ENCODE results near the gene IL5.
"Not testable (repeated sequence)": the region's sequence is repeated elsewhere in the genome, so short reads cannot be mapped to it uniquely, and the experiment has no call there.

The IL5 gene

DNA sequence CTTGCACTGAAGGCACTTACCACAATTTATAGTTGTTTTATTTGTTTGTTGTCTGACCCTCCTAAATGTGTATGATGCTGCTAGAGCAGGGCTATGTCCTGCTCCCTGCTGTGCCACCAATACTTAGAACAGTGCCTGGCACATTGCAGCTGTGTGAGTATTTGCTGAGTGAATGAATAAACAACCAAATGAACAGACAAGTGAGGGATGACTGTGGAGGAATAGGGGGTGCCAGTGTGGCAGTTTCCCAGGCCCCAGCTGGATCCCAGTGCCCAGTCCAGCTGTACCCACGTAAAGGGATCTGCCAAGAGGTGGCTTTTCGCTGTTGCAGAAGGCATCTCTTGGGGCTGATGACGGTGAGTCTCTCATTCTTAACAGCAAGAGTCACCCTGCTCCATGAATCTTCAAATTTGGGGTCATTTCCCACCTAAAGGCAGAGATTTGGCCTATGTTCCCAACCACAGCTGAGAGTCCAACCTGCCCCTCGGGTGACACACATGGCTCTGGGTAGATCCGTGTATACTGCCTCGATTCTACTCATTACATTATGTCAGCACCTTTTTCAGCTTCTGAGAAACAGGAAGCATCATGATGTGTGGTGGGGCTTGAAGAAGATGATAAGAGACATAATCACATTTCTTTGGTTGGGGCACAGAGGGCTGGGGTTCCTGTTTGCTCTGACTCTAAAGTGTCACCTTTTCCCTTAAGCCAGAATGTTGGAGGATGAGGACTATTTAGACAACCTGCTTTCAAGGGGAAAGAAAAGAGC is 14.3 kb downstream of the IL5 start:
- DNase-seq, result no peak

DNA sequence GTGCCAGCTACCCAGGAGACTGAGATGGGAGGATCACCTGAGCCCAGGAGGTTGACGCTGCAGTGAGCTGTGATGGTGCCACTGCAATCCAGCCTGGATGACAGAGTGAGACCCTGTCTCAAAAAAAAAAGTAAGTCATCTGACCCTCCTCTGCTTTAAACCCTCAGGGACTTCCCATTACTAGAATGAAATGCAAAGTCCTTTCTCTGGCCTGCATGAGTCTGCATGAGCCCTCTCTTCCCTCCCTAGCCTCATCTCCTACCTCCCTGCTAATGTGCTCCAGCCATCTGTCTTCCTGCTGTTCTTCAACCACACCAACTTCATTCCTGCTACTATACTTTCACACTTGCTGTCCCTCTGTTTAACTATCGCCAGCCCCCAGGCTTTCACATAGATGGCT is 15.3 kb downstream of the IL5 start:
- DNase-seq, result no peak

DNA sequence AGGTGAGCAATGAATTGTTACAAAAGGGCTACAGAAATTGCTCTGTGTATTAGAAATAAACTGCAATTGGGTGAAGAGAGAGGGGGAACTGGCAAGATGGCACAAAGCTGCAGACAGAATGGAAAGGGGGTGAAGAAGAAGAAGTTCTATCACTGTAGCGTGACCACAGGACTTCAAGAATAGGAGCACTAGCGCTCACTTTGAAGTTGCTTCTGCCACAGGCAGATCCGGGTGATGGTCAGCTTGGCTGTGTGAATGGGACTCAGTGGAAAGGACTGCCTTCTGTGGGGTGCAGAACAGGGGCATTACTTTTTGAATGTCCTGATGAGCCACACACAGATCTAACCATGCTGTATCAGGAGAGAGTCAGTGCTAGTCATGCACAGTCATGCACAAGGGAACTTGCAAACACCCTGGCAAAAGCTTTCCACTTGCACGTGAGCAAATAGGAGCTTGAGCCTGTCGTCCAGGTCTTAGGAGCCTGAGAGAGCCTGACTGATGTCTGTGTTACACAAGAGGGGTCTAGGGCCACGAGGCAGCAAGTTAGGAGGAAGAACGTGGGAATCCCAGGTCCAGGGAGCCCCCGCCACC is 16.3 kb downstream of the IL5 start:
- DNase-seq, result no peak

DNA sequence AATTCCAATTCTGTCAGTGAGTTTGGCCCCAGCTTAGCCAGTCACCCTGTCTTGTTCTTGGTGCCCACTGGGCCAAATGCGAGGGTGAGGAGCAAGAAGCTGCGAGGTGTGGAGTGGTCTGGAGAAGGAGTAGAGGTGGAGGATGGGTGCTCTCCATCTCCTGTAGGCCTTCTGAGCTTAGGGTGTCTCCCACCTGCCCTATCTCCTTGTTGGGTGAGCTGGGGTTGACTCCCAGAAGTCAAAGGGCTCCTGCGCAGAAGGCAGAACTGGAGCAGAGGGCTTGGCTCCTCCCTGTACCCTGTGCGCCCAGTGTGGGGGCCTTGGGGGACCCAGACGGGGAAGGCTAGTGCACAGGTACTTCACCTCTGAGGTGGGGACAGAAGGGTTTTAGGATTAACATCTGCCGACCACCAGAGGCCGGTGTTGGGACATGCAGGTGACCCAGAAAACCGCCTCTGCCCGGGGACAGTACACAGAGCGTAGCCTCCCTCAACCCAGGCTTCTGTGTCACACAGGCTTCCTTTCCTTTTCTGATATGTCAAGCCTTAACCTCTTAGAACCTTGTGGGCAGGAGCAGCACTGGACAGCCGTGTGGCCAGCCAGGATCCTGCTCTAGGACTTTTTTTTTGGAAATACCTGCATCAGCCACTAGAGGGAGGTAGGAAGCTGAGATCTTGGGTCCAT is 16.9 kb downstream of the IL5 start:
- peak in 1 of 2 experiments; percentile 39 for DNase-seq

DNA sequence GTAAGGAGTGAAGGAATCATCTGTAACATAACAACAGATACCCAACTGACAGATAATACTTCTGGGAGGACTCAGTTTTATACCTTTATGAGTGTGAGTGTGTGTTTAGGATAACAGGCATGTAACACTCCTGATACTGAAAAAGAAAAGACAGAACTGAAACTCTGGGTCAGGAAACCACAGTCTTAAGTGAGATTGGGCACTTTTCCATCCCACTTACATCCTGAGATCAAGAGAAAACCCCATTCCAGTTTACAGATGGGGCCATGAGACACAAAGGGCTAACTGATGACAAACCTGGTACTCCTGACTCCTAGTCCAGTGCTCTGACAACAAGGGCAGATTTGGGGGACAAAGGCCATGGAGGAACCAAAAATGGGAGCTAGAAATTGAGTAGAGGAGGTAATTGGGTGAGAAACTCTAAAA is 18.0 kb downstream of the IL5 start:
- no peak for DNase-seq

DNA sequence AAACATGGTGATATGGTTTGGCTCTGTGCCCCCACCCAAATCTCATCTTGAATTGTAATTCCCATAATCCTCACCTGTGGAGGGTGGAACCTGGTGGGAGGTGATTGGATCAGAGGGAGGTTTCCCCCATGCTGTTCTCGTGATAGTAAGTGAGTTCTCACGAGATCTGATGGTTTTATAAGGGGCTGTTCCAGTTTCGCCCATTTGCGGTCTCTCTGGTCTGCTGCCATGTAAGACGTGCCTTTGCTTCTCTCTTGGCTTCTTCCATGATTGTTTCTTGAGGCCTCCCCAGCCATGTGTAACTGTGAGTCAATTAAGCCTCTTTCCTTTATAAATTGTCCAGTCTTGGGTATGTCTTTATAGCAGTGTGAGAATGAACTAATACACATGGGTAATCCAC is 18.4 kb downstream of the IL5 start:
- DNase-seq, result not testable (repeated sequence)

DNA sequence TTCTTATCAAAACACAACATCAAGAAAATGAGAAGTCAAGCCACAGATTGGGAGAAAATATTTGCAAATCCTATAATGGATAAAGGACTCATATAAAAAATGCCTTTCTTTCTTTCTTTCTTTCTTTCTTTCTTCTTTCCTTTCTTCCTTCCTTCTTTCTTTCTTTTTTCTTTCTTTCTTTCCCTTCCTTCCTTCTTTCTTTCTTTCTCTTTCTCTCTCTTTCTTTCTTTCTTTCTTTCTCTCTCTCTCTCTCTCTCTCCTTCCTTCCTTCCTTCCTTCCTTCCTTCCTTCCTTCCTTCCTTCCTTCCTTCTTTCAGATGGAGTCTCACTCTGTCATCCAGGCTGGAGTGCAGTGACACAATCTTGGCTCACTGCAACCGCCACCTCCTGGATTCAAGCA is 21.3 kb downstream of the IL5 start:
- DNase-seq, result not testable (repeated sequence)

DNA sequence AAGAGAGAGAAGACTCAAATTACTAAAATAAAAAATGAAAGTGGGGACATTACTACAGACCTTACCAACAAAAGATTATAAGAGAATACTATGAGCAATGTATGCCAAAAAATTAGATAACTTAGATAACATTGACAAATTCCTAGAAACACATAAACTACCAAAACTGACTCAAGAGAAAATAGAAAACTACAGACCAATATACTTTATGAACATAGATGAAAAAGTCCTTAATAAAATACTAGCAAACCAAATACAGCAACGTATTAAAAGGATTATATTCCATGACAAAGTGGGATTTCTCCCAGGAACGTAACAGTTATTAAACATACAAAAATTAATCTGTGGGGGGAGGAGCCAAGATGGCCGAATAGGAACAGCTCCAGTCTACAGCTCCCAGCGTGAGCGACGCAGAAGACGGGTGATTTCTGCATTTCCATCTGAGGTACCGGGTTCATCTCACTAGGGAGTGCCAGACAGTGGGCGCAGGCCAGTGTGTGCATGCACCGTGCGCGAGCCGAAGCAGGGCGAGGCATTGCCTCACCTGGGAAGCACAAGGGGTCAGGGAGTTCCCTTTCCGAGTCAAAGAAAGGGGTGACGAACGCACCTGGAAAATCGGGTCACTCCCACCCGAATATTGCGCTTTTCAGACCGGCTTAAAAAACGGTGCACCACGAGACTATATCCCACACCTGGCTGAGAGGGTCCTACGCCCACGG is 29.5 kb downstream of the IL5 start:
- not testable (repeated sequence) for DNase-seq

DNA sequence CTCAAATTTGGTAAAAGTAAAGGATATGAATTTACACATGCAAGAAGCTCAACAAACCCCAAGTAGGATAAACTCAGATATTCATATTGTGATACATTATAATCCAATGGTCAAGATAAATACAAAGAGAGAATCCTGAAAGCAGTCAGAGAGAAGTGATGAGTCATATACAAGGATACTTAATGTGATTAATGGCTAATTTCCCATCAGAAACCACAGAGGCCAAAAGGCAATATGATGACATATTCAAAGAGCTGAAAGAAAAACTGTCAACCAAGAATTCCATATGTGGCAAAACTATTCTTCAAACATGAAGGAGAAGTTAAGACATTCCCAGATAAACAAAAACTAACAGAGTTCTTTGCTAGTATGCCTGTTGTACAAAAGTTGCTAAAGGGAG is 33.2 kb downstream of the IL5 start:
- DNase-seq, result no peak

DNA sequence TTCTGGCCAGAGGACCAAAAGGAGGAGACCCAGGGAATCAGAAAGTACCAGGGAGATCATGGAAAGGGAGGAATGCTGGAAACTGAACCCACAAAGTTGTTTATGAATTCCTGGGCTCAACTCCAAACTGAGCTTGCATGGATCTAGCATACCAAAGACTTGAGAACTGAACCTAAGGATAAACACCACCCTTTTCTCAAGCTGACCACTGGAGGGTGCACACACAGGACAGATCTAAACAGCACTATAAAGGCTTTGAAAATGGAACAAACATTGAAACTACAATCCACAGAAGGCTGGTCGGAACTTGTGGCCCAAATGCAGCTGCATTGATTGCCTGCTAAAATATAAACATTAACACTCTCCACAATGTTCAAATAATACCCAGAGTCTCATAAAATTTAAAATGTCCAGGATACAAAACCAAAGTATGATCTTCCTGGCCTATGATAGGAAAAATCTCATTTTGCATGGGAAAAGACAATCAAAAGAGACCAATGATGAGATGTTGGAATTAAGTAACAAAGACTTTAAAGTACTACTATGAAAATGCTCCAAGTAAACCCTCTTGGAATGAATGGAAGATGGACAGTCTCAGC is 37.1 kb downstream of the IL5 start:
- no peak for DNase-seq

DNA sequence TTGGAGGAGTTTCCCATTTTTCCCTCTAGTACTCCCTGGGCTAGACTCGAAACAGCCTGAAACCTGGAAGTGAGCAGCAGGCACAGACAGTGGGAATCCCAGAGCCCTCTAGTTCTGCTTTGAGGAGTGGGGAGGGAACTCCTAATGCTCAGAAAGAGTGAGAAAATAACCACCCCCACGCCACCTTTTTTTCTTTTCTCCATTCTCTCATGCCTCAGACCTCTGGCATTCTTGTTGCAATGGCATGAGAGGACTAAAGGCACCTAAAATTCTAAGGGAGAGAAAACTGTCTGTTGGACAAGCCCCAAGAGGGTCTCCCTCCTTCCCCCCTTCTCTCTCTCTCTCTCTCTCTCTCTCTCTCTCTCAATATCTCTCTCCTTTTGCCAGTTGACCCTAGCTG is 37.7 kb downstream of the IL5 start:
- DNase-seq, result no peak

DNA sequence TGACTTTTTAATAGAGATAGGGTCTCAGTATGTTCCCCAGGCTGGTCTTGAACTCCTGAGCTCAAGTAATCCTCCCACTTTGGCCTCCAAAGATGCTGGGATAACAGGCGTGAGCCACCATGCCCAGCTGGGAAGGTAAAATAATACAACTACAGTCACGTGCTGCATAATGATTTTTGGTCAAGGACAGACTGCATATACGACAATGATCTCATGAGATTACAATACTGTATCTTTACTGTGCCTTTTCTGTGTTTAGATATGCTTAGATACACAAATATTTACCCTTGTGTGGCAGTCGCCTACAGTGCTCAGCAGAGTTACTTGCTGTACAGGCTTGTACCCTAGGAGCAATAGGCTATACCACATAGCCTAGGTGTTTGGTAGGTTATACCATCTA is 38.6 kb downstream of the IL5 start:
- DNase-seq, result no peak

DNA sequence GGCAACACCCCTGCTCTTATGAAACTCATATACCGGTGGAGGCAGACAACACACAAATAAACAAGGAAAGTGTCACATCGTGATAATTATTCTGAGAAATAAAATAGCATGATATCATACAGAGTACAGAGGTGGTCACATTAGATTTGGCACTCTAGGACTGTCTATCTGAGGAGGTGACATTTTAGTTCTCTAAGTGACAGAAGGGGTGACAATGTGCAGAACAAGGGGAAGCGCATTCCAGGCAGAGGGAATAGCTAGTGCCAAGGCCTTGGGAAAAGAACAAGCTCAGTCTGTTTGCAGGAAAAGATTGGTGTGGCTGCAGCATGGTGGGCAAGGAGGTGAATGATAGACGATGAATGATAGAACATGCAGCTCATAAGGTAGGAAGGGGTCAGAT is 40.1 kb downstream of the IL5 start:
- DNase-seq, result no peak

DNA sequence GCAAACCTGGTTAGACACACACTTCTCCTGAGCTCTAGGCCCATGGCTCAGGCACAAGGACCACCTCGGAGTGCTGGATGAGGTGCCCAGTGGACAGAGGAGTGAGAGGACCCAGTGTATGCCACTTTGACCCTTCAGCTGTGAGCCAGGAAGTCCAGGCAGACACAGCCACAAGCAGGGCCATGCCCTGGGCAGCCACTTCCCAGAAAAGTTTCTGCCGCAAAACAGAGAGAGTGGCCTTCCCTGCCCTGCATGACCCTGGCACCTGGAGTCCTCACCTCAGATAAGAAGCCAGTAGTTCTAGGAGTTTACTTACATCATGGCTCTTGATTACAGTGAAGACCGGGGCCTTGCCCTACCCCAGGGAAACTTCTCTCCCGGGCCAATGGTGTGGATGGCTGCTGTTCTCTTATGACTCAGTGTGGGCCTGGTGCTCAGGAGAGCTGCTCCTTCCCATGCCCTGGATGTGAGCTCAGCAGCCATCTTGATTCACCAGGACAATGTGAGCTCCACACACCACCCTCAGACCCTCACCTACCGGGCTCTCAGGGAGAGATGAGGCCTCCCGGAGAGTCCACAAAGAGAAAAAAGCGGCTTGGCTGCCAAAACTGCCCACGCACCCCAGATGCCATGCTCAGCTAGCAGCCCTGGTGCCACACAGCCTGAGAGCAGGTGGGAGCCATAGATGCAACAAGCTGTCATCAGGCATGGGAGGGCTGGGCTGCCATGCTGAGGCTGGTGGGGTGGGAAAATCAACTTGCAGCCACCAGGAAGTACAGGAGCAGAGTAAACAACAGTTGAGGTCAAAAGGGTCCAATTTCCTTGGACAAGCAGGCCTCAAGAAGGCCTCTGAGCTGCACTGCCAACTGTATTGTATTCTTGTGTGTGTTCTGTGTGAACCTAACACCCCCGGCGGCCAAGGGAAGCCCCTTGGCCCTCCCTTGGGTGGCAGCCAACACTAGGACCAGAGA is 41.1 kb downstream of the IL5 start:
- no peak for DNase-seq

DNA sequence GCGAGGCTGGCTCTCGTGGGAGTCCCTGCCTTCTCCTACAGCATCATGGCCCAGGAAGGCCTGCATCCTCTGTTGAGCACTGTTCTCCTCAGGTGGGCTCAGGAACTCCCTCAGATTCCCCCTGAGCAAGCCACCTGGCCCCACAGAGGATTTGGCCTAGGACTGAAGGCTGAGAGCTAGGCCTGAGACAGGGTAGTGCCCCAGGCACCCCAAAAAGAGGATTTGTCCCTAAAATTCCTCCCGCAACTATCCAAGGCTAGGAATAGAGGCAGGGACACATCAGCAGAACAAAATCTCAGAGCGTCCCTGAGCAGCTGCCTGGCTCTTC is 41.7 kb downstream of the IL5 start:
- DNase-seq, result no peak

DNA sequence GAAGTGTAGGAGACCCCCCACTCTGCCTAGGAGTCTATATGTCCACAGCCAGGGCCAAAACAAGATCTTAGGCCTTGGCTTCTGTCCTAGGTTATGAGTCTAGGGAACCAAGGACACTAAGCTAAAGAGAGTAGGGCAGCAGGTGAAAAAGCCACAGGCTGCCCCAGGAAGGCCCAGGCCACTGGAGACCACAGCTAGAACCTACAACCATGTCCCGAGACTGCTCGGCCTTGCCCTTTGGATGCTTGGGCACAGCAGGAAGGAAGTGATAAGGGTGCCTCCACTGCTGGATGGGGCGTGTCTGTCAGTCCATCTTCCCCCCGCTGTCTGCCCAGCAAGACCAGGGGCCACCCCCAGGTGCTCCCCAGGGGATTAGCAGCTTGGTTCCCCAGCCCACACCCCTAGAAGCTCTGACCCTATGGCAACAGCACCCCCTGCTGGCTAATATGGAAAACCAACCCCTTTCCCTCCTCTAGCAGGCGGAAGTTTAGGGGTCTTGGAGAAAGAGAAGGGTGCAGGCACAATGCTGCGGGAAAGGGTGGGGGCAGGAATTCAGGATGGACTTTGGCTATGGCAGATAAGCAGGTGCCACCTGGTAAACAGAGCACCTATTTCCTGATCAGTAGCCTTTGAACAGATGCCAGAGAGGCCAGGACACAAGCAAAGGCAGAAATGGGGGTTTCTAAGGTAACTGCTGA is 42.2 kb downstream of the IL5 start:
- no peak for DNase-seq

DNA sequence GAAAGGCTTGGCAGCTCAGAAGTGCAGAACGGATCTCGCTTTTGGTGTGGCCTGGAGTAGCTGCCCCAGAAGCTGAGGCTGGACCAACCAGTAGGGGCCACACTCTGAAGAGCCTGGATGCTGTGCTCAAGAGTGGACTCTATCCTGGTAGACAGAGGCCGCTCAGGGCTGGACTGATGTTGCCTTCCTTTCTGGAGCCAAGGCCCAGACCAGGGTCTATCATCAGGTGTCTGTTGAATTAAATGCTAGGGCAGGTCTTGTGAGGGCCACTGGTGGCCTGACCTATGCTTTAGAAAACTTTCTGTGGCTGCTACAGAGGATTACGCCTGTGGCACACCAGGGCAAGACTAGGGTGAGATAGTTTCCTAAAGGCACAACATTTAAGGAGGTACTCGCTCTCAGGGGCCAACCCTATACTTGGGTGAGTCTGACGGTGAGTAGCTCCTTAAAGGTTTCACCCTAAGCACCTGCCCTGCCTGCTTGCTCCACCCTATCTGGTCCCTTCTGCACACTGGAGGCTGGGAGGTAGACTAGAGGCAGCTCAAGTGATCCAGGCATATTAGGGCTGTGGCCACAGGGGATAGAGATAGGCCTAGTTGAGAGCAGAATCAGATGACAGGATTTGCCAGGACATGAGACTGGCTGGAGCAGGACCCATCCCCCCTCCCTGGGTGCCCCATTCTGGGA is 42.9 kb downstream of the IL5 start:
- no peak for DNase-seq

DNA sequence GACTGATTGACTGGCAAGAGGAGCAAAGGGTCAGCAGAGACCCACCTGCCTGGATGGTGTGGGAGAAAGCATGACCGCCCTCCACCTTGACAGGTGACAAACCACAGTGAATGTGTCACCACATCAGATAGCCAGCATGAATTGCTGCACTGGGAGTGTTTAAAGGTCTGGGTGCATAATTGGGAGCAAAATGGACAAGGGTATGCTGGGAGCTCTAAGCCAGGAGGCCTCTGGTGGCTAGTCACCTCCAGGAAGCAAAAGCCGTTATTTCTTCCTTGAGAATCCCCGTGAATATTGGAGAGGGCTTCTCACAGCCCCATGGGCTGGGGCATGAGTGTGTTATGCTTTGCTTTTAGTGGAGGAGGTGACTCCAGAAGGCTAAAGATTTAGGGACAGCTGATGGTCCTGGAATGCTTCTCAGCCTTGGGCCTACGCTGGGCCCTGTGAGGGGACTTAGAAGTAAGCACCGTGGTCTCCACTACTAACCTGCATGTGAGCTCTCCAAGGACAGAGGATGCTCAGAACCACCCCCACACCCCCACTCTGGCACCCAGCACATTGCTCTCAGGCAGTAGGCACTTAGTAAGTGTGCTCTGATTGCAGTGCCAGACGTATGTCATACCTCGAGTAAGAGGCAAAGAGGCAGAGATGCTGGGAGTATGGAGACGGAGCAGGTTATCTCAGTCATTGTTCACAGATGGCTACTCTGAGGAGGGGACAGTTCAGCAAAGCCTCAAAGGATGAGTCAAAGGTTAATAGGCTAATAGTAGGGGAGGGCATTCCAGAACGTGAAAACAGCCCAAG is 43.7 kb downstream of the IL5 start:
- DNase-seq, result no peak

DNA sequence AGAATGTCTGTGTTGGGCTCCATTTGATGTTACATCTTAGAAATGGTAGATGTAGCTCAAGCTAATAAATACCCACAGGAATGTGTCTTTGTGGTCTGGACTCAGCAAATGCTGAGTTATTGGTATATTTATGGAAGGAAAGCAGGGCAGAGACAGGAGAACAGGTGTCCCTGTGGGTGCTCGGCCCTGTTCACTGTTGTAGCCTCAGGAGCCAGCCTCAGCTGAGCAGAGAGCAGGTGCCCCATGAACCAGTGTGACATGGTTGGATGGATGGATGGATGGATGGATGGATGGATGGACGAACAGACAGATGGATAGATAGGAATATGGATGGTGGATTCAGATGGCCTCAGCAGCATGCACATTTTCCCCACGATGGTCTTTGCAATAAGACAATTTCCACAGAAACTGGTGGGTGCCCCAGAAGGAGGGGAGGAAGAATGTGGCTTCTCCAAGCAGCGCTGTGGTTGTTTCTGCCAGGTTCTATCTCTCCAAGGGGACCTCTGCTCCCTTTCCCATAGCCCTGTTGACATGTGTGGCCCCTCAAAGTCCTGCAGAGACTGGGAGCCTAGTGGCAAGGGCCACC is 44.5 kb downstream of the IL5 start:
- no peak for DNase-seq

DNA sequence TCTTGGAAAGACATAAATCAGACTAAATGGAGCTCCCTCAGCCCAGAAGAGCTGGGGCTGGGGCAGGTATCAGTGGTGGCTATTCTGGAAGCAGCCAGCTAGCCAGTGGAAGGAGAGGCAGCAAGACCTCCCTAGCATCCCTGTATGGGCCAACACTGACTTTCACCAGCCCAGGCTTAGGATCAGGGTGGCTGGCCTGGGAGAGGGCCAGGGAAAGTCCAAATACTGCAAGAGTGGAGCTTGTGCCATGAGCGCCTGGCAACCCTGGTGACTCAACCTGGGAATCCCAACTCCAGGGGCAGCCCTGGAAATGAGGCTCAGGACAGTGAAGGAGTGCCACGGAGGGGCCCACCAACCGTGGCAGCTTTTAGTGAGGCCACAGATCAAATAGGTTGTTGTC is 45.2 kb downstream of the IL5 start:
- no peak for DNase-seq

Measured in cerebellar nuclear complex (tissue), 1 donor.